ENCODE results near the gene LRRC7. TPM values are rescaled to one million over a fixed set of nuclear protein-coding genes. Genes with fewer than 3 reads are reported as not detected.
"Not testable (repeated sequence)": the region's sequence is repeated elsewhere in the genome, so short reads cannot be mapped to it uniquely, and the experiment has no call there.

The LRRC7 gene
- total RNA-seq, 3 donors from 2014 or later: 0.27 TPM; not detected in 2

- ATAC-seq (no peak), DNase-seq (no peak)
- H3K27me3 Mint-ChIP-seq (ENCODE audit: low read depth): no peaks in the 10 kb centered on the region
- H3K36me3 Mint-ChIP-seq (ENCODE audit: insufficient read depth): no peaks in the 10 kb centered on the region
- no peaks in the 10 kb centered on the region for H3K4me1 Mint-ChIP-seq (ENCODE audit: low read depth)
- no peak overlapping the region for H3K4me3 Mint-ChIP-seq
- peaks cover 8% of the 10 kb centered on the region for H3K9me3 Mint-ChIP-seq
These were observed 295.2 kb downstream of the LRRC7 start for GRCh38 chr1:69862906-69863305.

GRCh38 chr1:69863704-69864103, 296.0 kb downstream of the LRRC7 start:
- DNase-seq (no peak), ATAC-seq (no peak)
- Mint-ChIP-seq H3K36me3 (ENCODE audit: insufficient read depth) (no peaks in the 10 kb centered on the region), H3K9me3 (peaks cover 5% of the 10 kb centered on the region), H3K27me3 (ENCODE audit: low read depth) (no peaks in the 10 kb centered on the region), H3K4me3 (no peak overlapping the region), H3K4me1 (ENCODE audit: low read depth) (no peaks in the 10 kb centered on the region)

- Mint-ChIP-seq H3K27me3 (ENCODE audit: low read depth) (no peaks in the 10 kb centered on the region), H3K4me3 (no peak overlapping the region), H3K9me3 (peaks cover 8% of the 10 kb centered on the region), H3K4me1 (ENCODE audit: low read depth) (no peaks in the 10 kb centered on the region), H3K36me3 (ENCODE audit: insufficient read depth) (no peaks in the 10 kb centered on the region)
- DNase-seq (no peak), ATAC-seq (no peak)
These were observed 303.7 kb downstream of the LRRC7 start for GRCh38 chr1:69871412-69871811.

- Mint-ChIP-seq H3K4me1 (ENCODE audit: low read depth) (no peaks in the 10 kb centered on the region), H3K9me3 (peaks cover 7% of the 10 kb centered on the region), H3K36me3 (ENCODE audit: insufficient read depth) (no peaks in the 10 kb centered on the region), H3K27me3 (ENCODE audit: low read depth) (no peaks in the 10 kb centered on the region), H3K4me3 (no peak overlapping the region)
- ATAC-seq (no peak), DNase-seq (no peak)
These were observed 310.6 kb downstream of the LRRC7 start for GRCh38 chr1:69878338-69878737.

- H3K9me3 Mint-ChIP-seq: peaks cover 11% of the 10 kb centered on the region
- not testable (repeated sequence) for ATAC-seq; H3K4me1 Mint-ChIP-seq (ENCODE audit: low read depth); H3K4me3 Mint-ChIP-seq; DNase-seq; H3K27me3 Mint-ChIP-seq (ENCODE audit: low read depth); H3K36me3 Mint-ChIP-seq (ENCODE audit: insufficient read depth)
These were observed 320.3 kb downstream of the LRRC7 start for GRCh38 chr1:69888016-69888415.

GRCh38 chr1:69888657-69889056, 320.9 kb downstream of the LRRC7 start:
- peaks cover 11% of the 10 kb centered on the region for H3K9me3 Mint-ChIP-seq
- no peak for ATAC-seq
- no peaks in the 10 kb centered on the region for H3K27me3 Mint-ChIP-seq (ENCODE audit: low read depth)

GRCh38 chr1:69898403-69898947, 330.8 kb downstream of the LRRC7 start:
- no peaks in the 10 kb centered on the region for H3K27me3 Mint-ChIP-seq (ENCODE audit: low read depth)

More at GRCh38 chr1:69888657-69889056, 320.9 kb downstream of the LRRC7 start:
- H3K36me3 Mint-ChIP-seq (ENCODE audit: insufficient read depth): no peaks in the 10 kb centered on the region
- no peak overlapping the region for H3K4me3 Mint-ChIP-seq
- H3K4me1 Mint-ChIP-seq (ENCODE audit: low read depth): no peaks in the 10 kb centered on the region
- DNase-seq: no peak

GRCh38 chr1:69911301-69911801, 343.6 kb downstream of the LRRC7 start:
- no peaks in the 10 kb centered on the region for H3K4me1 Mint-ChIP-seq (ENCODE audit: low read depth)
- no peak overlapping the region for H3K4me3 Mint-ChIP-seq
- H3K9me3 Mint-ChIP-seq: no peaks in the 10 kb centered on the region
- DNase-seq: no peak
- ATAC-seq: no peak
- no peaks in the 10 kb centered on the region for H3K36me3 Mint-ChIP-seq (ENCODE audit: insufficient read depth)
- no peaks in the 10 kb centered on the region for H3K27me3 Mint-ChIP-seq (ENCODE audit: low read depth)

More at GRCh38 chr1:69898403-69898947, 330.8 kb downstream of the LRRC7 start:
- Mint-ChIP-seq H3K9me3 (peaks cover 4% of the 10 kb centered on the region), H3K4me1 (ENCODE audit: low read depth) (no peaks in the 10 kb centered on the region), H3K4me3 (no peak overlapping the region), H3K36me3 (ENCODE audit: insufficient read depth) (no peaks in the 10 kb centered on the region)
- DNase-seq: no peak
- no peak for ATAC-seq

- no peaks in the 10 kb centered on the region for H3K36me3 Mint-ChIP-seq (ENCODE audit: insufficient read depth)
- DNase-seq: no peak
- no peak for ATAC-seq
- peaks cover 2% of the 10 kb centered on the region for H3K9me3 Mint-ChIP-seq
- H3K4me3 Mint-ChIP-seq: no peak overlapping the region
- H3K4me1 Mint-ChIP-seq (ENCODE audit: low read depth): no peaks in the 10 kb centered on the region
- H3K27me3 Mint-ChIP-seq (ENCODE audit: low read depth): no peaks in the 10 kb centered on the region
These were observed 346.3 kb downstream of the LRRC7 start for GRCh38 chr1:69913977-69914376.

GRCh38 chr1:69914976-69915765, 347.4 kb downstream of the LRRC7 start:
- DNase-seq (no peak), ATAC-seq (no peak)
- Mint-ChIP-seq H3K27me3 (ENCODE audit: low read depth) (no peaks in the 10 kb centered on the region), H3K9me3 (peaks cover 4% of the 10 kb centered on the region), H3K36me3 (ENCODE audit: insufficient read depth) (no peaks in the 10 kb centered on the region), H3K4me1 (ENCODE audit: low read depth) (no peaks in the 10 kb centered on the region), H3K4me3 (no peak overlapping the region)

GRCh38 chr1:69919129-69919921, 351.6 kb downstream of the LRRC7 start:
- H3K9me3 Mint-ChIP-seq: peaks cover 8% of the 10 kb centered on the region
- no peaks in the 10 kb centered on the region for H3K36me3 Mint-ChIP-seq (ENCODE audit: insufficient read depth)
- no peaks in the 10 kb centered on the region for H3K27me3 Mint-ChIP-seq (ENCODE audit: low read depth)
- ATAC-seq (no peak), DNase-seq (no peak)
- no peaks in the 10 kb centered on the region for H3K4me1 Mint-ChIP-seq (ENCODE audit: low read depth)
- no peak overlapping the region for H3K4me3 Mint-ChIP-seq

- Mint-ChIP-seq H3K27me3 (ENCODE audit: low read depth) (no peaks in the 10 kb centered on the region), H3K4me3 (no peak overlapping the region), H3K36me3 (ENCODE audit: insufficient read depth) (no peaks in the 10 kb centered on the region), H3K9me3 (peaks cover 8% of the 10 kb centered on the region), H3K4me1 (ENCODE audit: low read depth) (no peaks in the 10 kb centered on the region)
- no peak for ATAC-seq
- no peak for DNase-seq
These were observed 352.2 kb downstream of the LRRC7 start for GRCh38 chr1:69919922-69920273.

- ATAC-seq (no peak), DNase-seq (no peak)
- no peaks in the 10 kb centered on the region for H3K27me3 Mint-ChIP-seq (ENCODE audit: low read depth)
- no peak overlapping the region for H3K4me3 Mint-ChIP-seq
- no peaks in the 10 kb centered on the region for H3K36me3 Mint-ChIP-seq (ENCODE audit: insufficient read depth)
- H3K9me3 Mint-ChIP-seq: peaks cover 8% of the 10 kb centered on the region
- H3K4me1 Mint-ChIP-seq (ENCODE audit: low read depth): no peaks in the 10 kb centered on the region
These were observed 352.7 kb downstream of the LRRC7 start for GRCh38 chr1:69920426-69920825.

- no peaks in the 10 kb centered on the region for H3K4me1 Mint-ChIP-seq (ENCODE audit: low read depth)
- DNase-seq: no peak
- H3K9me3 Mint-ChIP-seq: peaks cover 8% of the 10 kb centered on the region
- no peaks in the 10 kb centered on the region for H3K36me3 Mint-ChIP-seq (ENCODE audit: insufficient read depth)
- no peak overlapping the region for H3K4me3 Mint-ChIP-seq
- H3K27me3 Mint-ChIP-seq (ENCODE audit: low read depth): no peaks in the 10 kb centered on the region
- ATAC-seq: no peak
These were observed 353.8 kb downstream of the LRRC7 start for GRCh38 chr1:69921486-69921885.

Measured in activated T-cell treated with anti-CD3 and anti-CD28 coated beads, Interleukin-2, amount 50 U/mL, for 4 hours (primary cell).